ENCODE measurements around the gene TXNDC15. TPM values are rescaled to one million over a fixed set of nuclear protein-coding genes. Genes with fewer than 3 reads are reported as not detected.

The TXNDC15 gene
- 103 and 123 TPM in 2 replicates for total RNA-seq

GRCh38 chr5:134873987-134874830 lies at the start of gene TXNDC15:
Gene TXNDC15, plus strand, starts transcription at chr5:134874371. Its CDS starts 57 bp downstream, at chr5:134874428.

GRCh38 chr5:134845852-134846640 lies 28.1 kb upstream of the TXNDC15 start, which contains the start of gene C5orf24:
Gene C5orf24, plus strand, starts transcription at chr5:134845968. Its CDS starts 8,933 bp downstream, at chr5:134854901.

GRCh38 chr5:134904610-134905245 lies 30.6 kb downstream of the TXNDC15 start, which contains the start of gene PCBD2:
Gene PCBD2, plus strand, starts transcription at chr5:134905131. Its CDS starts 9 bp downstream, at chr5:134905140.

Small RNA genes lying within 50 kb of the gene (small RNA-seq; reads per million reads assigned to genes)
- gene MIR4461 (not detected), gene MTND3P25 (not detected), gene MTND4LP30 (not detected)

Other genes starting within 250 kb of the TXNDC15 start
- gene SAR1B, start 241.5 kb upstream of the TXNDC15 start, total RNA-seq = 32.3 and 36.0 TPM in 2 replicates
- gene SEC24A, start 225.6 kb upstream of the TXNDC15 start, total RNA-seq = 19.8 and 28.9 TPM in 2 replicates
- gene CAMLG, start 135.8 kb upstream of the TXNDC15 start, total RNA-seq = 33.2 and 42.6 TPM in 2 replicates
- 21.3 and 24.0 TPM in 2 replicates for gene DDX46, start 115.6 kb upstream of the TXNDC15 start, total RNA-seq
- 36.4 and 39.7 TPM in 2 replicates for gene C5orf24, start 28.4 kb upstream of the TXNDC15 start, total RNA-seq
- gene PCBD2, start 30.8 kb downstream of the TXNDC15 start, total RNA-seq = 3.3 and 5.3 TPM in 2 replicates
- under 0.01 TPM in 1 of 2 replicates, not detected in the other for gene CATSPER3, start 93.5 kb downstream of the TXNDC15 start, total RNA-seq
- 1.4 and 1.8 TPM in 2 replicates for gene PITX1, start 159.9 kb downstream of the TXNDC15 start, total RNA-seq